ENCODE data around the gene RAB41. TPM values are rescaled to one million over a fixed set of nuclear protein-coding genes. Genes with fewer than 3 reads are reported as not detected.

RAB41 gene
- total RNA-seq (2013; cell fraction: nucleolus; rRNA removed): not detected in 2 replicates
- total RNA-seq (2014; rRNA removed): not detected in 2 replicates
- total RNA-seq (2014; rRNA removed; fragmentation: Illumina TruSeq; extraction: Trizol): not detected in 2 replicates
- total RNA-seq (2021): not detected in 2 replicates
- not detected for polyA plus RNA-seq (2011; ENCODE audit: low read depth)
- polyA plus RNA-seq (2011; rRNA removed): not detected in 2 replicates
- not detected in 2 replicates for polyA plus RNA-seq (2011; cell fraction: cytosol; rRNA removed)
- not detected in 2 replicates for polyA plus RNA-seq (2011; cell fraction: nucleus; rRNA removed)
- not detected in 2 replicates for polyA plus RNA-seq (2012)
- polyA plus RNA-seq (2014; fragmentation: Illumina TruSeq; extraction: Trizol): not detected in 2 replicates
- under 1 TPM in 1 of 2 experiments, not detected in 1; 0.05 TPM for polyA plus RNA-seq (2014; fragmentation: Nextera tagmentation; extraction: Ambion mirVana)
- not detected in 2 replicates for polyA plus RNA-seq (2014; rRNA removed)
- under 1 TPM in 1 of 2 experiments, not detected in 1; 0.31 TPM for polyA plus RNA-seq (2016; fragmentation: Nextera tagmentation; extraction: Ambion mirVana)
- not detected in 2 replicates for polyA minus RNA-seq (2011; rRNA and poly(A)+ RNA removed)
- polyA minus RNA-seq (2011; cell fraction: cytosol; rRNA and poly(A)+ RNA removed): not detected in 2 replicates
- not detected in 2 replicates for polyA minus RNA-seq (2011; cell fraction: nucleus; rRNA and poly(A)+ RNA removed)
- Bru-seq, nascent RNA: not detected
- not detected for BruChase-seq, experiment 1, labeled RNA remaining after a 6-hour chase
- not detected for BruChase-seq, experiment 2, labeled RNA remaining after a 2-hour chase
- long read RNA-seq, experiment 1: 0 reads
- long read RNA-seq, experiment 2: 0 reads

- H3K4me1 ChIP-seq (ENCODE audit: control insufficient read depth, insufficient read depth, low read length): no peaks in the 10 kb centered on the region
- no TSS peak for BruUV-seq (replicated peaks)
- no peaks in the 10 kb centered on the region for H3K27me3 ChIP-seq (replicated peaks in 1 of 2; ENCODE audit: control insufficient read depth in 2 of 2, insufficient read depth in 2 of 2, low read length in 1 of 2)
- WGBS (ENCODE audit: insufficient coverage, insufficient replicate concordance, low lambda C conversion rate, missing lambda C conversion rate): 79% methylated on average over 18 of the region's 21 CpGs
- ATAC-seq (no peak), FAIRE-seq (no peak), DNase-seq (ENCODE audit: low read depth, low spot score) (no peak)
- SMC1A ChIA-PET (ENCODE audit: uncharacterized antibody, unreplicated experiment): no interaction called here
- no peak within 1 kb of the TSS for H3K4me3 ChIP-seq
- POLR2A ChIA-PET: no interaction called here
- intact Hi-C loops (cut with micrococcal nuclease; ENCODE audit: unreplicated experiment) (no loop called here), in situ Hi-C loops (cut with MboI) (no loop called here)
- H3K27ac ChIP-seq (ENCODE audit: control insufficient read depth, insufficient read depth): no peak within 1 kb of the TSS
- RAD21 ChIA-PET (ENCODE audit: unreplicated experiment): no interaction called here
- no peak for TF ChIP-seq ZBTB11 (CRISPR knock-in tag; IDR thresholded peaks at IDR 0.05)
- H3K36me3 ChIP-seq (ENCODE audit: control insufficient read depth in 2 of 2, insufficient read depth in 2 of 2, low read length in 1 of 2): no peaks in the 10 kb centered on the region
- H4K20me1 ChIP-seq (ENCODE audit: control insufficient read depth, insufficient read depth): no peaks in the 10 kb centered on the region
- no peak within 1 kb of the TSS for H3K4me2 ChIP-seq (ENCODE audit: control insufficient read depth, insufficient read depth)
- CTCF ChIA-PET: no interaction called here
- no peaks in the 10 kb centered on the region for H3K9me3 ChIP-seq (replicated peaks; ENCODE audit: control insufficient read depth, insufficient read depth, low read length)
- H2AFZ ChIP-seq (ENCODE audit: control insufficient read depth, low read depth, low read length): no peak within 1 kb of the TSS
- no peaks in the 10 kb centered on the region for H3K79me2 ChIP-seq (ENCODE audit: control insufficient read depth, insufficient read depth, low read length)
- H3K9ac ChIP-seq (ENCODE audit: control insufficient read depth, insufficient read depth, low read length): no peak within 1 kb of the TSS
Observed at GRCh38 chrX:70281951-70282350, at the start of gene RAB41. RAB41 (plus strand) TSS chrX:70282172; CDS start chrX:70282218, 46 bp downstream.
